Adipose tissue (tissue), 3 donors: ENCODE measurements around the gene MFN2. TPM values are rescaled to one million over a fixed set of nuclear protein-coding genes. Genes with fewer than 3 reads are reported as not detected.
"Not testable (repeated sequence)": the region's sequence is repeated elsewhere in the genome, so short reads cannot be mapped to it uniquely, and the experiment has no call there.

ENCODE experiments used
- H3K27ac ChIP-seq: one replicate; pipeline ENCODE4 v1.5.1; 2013; ENCODE audit warnings: low read depth, low read length
- WGBS, 3 donors: extraction: QIAGEN DNeasy Blood & Tissue Kit; methylation state at CpG; one replicate each; pipeline ENCODE4 v1.1.7; 2013; 5-methylcytosine and 5-hydroxymethylcytosine counted together
- polyA plus RNA-seq, 3 donors: library from polyadenylated mRNA; stranded (reverse); fragments of 200-250 nt; gene quantifications; one replicate each; pipeline ENCODE4 v1.2.3, GENCODE V29; 2013
- donor health status: healthy with polysubstance abuse.
- donor health status: Bipolar disorder and iron deficiency.
- donor health status: healthy.

The MFN2 gene
- polyA plus RNA-seq, 3 donors = 19.0 to 53.3 (median 50.5) TPM

DNA sequence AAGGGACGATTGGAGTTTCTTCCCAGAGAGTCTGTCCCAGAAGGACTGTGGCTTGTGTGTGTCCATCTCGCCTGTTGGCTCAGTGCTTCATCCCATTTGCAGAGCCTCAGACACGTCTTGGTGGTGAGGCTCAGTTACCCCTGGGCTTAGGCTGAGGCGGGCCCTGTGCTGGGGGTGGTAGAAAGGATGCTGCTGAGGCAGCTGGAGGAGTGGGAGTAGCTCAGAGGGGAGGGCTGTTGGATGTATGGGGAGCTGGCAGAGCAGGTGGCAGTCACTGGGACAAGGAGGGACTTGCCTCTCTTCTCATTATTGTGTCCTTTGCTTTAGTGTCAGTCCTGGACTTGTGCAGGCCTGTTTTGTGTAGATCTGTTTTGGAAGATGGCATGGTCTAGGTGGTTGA is 31.8 kb downstream of the MFN2 start:
- no peak overlapping the region for H3K27ac ChIP-seq
- 89 to 96% (median 90%) methylated on average over 4 of the region's 4 CpGs for WGBS, 3 donors

DNA sequence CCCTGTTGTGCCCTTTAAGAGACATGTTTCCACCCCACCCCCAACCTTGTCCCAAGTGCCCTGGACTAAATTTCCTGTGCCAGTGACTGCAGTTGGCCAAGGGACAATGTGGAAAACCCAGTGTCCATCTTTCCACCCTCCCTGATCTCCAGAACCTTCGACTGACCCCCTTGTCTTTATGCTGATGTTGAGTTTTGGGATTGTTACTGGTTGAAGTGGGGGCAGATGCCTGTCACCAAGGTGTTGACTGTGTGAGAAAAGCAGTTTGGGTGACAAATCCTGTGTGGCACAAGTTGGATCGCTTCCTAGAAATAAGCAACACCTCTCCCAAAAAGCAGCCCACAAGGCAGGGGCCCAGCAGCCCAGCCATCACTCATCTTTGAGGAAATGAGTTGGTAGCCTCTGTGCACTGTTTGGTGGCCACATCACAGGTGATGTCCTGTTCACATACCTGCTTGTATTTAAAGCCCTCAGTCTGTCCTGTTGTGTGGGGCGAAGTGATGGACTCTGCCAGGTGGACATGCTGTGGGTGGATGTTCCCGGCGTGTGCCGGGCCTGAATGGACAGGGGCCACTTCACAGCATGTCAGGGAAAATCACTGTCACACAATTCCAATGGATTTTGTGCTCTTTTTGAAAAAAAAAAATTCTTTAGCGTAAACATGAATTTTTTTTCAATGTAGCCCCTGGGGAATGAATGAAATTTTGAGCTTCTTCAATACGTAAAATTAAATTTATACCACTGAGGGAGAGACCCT is 32.5 kb downstream of the MFN2 start:
- WGBS, 3 donors = 84 to 93% (median 92%) methylated on average over 8 of the region's 8 CpGs
- H3K27ac ChIP-seq = no peak overlapping the region

DNA sequence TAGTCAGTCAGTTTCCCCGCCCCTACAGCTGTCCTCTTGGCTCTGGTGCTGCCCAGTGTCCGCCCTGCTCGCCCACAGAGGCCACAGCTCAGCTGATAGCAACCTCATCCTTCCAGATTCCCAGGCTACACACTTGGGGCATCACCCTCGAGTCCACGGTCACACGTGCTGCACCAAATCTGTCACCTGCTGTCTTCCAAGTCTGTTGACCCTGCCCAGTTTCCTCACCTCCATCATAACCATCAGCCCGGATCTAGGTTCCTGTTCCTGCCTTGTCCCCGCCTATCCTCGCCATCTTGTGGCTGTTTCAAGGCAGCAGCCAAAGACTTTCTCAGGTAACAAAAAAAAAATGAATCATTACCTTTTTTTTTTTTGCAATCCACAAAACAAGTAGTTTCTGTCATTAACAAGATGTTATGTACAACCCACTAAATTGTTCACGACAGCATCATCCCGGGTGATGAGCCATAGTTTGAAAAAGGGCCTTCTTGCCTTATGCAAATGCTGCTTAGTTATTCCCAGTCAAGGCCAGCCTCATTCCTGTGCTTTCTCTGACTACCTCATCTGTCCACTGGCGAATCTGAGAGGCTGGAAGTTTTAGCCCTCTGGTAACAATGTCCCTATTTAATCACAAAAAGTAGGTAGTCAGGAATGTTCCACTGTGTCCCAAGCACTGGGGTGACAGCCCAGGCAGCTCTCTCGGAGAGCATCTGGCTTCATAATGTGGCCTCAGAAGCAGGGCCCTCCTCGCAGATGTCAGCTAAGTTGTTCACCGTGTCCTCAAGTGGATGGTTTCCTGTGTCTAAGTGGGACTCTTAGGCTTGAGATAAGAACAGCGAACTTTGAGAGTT is 34.1 kb downstream of the MFN2 start:
- 79 to 85% (median 79%) methylated on average over 16 of the region's 16 CpGs for WGBS, 3 donors
- H3K27ac ChIP-seq = no peak overlapping the region

DNA sequence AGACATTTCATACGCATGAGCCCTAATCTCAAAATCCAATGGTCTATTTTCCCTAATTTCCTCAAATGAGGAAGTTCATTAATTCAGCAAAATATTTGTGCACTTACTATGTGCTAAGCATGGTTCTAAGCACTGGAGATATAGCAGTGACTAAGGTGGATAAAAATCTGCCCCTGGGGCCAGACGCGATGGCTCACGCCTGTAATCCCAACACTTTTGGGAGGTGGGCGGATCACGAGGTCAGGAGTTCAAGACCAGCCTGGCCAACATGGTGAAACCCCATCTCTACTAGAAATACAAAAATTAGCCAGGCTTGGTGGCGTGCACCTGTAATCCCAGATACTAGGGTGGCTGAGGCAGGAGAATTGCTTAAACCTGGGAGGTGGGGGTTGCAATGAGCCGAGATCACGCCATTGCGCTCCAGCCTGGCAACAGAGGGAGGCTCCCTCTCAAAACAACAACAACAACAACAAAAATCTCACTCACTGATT is 34.8 kb downstream of the MFN2 start:
- no peak overlapping the region for H3K27ac ChIP-seq
- 93 to 94% (median 93%) methylated on average over 10 of the region's 10 CpGs for WGBS, 3 donors

DNA sequence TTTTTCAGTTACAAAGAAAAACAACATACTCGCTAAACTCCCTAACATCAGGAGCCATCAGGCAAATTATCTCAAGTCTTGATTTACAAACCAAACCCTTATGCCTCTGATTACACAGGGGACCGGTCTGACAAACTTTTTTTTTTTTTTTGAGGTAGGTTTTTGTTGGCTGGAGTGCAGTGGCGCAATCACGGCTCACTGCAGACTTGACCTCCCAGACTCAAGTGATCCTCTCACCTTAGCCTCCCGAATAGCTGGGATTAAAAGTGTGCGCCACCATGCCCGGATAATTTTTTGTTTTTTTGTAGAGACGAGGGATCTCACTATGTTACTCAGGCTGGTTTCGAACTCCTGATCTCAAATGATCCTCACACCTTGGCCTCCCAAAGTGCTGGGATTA is 35.3 kb downstream of the MFN2 start:
- 85 to 95% (median 87%) methylated on average over 9 of the region's 9 CpGs for WGBS, 3 donors
- no peak overlapping the region for H3K27ac ChIP-seq

DNA sequence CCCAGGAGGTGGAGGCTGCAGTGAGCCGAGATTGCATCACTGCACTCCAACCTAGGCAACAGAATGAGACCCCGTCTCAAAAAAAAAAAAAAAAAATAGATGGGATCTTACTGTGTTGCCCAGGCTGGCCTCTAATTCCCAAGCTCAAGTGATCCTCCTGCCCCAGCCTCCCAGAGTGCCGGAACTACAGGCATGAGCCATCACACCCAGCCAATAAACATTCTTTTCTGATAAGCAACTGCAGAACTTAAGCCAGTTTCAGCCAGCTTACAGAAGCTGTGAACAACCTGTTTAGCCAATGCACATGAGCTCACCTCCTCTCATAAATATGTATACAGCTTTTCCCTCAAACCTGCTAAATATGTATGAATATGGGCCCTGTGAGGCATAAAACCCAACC is 35.9 kb downstream of the MFN2 start:
- 84 to 98% (median 97%) methylated on average over 3 of the region's 3 CpGs for WGBS, 3 donors
- no peak overlapping the region for H3K27ac ChIP-seq

DNA sequence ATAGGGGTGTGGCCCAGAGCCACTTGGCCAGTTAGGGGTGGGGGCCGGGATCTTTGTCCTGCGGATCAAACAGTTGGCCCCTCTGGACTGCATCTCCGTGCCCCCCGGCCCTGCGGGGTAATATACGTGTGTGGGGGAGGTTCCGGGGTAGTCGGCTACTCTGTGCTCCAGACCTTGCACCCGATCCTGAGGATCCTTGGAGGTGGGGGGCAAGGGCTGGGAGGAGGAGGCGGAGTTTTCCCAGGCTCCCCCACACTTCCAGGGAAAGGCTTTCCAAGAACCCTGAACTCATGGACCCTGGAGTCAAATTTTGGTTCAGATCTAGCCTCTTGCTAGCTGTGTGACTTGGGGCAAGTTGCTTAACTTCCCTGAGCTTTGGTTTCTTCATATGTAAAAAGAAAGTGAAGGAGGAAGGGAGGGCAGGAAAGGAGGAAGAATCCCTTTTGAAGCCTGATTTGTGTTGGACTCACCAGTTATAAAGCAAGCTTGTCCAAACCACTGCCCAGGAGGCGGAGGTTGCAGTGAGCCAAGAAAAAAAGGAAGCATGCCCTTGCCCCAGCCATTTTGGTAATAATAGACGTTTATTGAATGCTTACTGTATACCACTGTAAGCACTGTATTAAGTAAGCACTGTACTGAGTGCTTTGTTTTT is 39.7 kb downstream of the MFN2 start:
- H3K27ac ChIP-seq = no peak overlapping the region
- WGBS, 3 donors = 5 to 11% (median 7%) methylated on average over 12 of the region's 12 CpGs

DNA sequence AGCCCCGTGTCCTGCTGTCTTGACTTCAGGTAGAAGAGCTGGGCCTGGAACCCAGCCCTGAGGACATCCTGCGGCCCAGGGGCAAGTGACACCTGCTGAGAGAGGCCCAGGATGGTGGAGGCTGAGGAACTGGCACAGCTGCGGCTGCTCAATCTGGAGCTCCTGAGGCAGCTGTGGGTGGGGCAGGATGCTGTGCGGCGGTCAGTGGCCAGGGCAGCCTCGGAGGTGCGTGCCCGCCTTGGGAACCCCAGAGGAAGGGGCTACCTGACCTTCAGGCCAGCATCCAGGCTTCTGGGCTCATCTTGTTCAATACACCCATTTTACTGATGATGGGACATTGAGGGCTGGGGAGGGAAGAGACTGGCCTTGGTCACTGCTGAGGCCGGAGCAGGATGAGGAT is 41.4 kb downstream of the MFN2 start:
- WGBS, 3 donors = 91 to 93% (median 93%) methylated on average over 8 to 9 of the region's 9 CpGs
- no peak overlapping the region for H3K27ac ChIP-seq

DNA sequence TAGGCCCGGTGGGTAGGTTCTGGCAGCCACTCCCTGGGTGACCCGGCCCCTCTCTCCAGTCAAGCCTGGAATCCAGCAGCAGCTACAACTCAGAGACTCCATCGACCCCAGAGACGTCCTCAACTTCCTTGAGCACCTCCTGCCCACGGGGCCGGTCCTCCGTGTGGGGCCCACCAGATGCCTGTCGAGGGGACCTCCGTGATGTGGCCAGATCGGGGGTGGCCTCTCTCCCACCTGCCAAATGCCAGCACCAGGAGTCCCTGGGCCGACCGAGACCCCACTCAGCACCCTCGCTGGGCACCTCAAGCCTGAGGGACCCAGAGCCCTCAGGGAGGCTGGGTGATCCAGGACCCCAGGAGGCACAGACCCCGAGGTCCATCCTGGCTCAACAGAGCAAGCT is 41.8 kb downstream of the MFN2 start:
- H3K27ac ChIP-seq = no peak overlapping the region
- 92 to 95% (median 94%) methylated on average over 13 to 14 of the region's 14 CpGs for WGBS, 3 donors

DNA sequence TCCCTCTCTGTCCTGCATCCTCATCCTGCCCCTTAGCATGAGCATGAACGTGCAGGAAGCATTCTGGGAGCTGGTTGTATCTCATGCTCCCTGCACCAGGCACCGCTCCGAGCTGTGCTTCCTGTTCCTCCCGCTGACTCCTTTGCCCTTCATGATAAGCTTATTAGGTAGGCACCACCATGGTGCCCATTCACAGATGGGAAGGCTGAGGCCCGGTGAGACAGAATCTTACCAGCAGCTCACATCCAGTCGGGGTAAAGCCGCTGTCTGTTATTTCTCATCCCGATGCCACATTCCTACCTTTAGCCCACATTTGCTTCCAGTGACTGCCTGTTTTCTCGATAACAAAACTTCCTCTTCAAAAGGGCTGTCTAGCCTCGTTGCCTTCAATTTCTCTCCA is 46.3 kb downstream of the MFN2 start:
- no peak overlapping the region for H3K27ac ChIP-seq
- 75 to 86% (median 82%) methylated on average over 10 of the region's 10 CpGs for WGBS, 3 donors

DNA sequence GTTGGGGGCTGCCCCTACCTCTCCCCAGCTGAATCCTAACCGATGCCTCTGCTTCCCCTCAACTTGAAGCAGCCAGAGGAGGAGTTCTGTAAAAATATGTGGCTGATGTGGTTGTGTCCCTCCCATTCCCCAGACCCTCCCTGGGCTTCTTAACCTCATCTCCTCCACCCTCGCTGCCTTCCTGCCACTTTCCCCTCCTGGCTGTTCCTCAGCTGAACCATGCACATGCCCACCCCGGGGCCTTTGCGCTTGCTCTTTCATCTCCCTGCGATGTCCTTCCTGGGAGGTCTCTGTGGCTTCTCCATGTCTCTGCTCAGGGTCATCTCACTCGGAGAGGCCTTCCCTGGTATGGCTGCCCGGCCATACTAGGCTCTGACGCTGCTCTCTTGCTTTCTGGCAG is 48.0 kb downstream of the MFN2 start:
- 87 to 97% (median 94%) methylated on average over 8 of the region's 8 CpGs for WGBS, 3 donors

DNA sequence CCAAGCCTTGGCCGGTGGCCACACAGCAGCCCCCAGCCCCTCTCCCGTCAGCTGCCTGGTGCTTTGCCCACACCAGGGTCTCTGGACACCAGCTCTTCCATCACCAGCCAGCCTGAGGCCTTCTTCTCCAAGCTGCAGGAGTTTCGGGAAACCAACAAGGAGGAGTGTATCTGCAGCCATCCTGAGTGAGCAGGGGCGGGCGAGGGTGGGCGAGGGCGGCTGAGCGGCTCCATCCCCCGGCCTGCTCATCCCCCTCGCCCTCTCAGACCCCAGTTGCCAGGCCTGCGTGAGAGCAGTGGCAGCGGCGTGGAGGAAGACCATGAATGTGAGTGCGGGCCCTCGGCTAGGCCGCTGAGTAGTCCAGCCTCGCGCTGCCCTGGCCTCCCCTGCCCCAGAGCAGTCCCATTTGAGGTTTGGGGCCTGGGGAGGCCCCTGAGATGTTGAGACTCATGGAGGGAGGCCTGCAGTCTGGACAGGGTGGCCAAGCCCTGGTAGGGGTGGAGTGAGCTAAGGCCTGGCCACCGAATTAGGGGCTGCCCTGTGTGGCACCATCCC is 48.8 kb downstream of the MFN2 start:
- 95% methylated on average over 17 to 19 of the region's 19 CpGs for WGBS, 3 donors
- no peak overlapping the region for H3K27ac ChIP-seq

More for the DNA sequence above, 48.0 kb downstream of the MFN2 start:
- H3K27ac ChIP-seq = no peak overlapping the region

DNA sequence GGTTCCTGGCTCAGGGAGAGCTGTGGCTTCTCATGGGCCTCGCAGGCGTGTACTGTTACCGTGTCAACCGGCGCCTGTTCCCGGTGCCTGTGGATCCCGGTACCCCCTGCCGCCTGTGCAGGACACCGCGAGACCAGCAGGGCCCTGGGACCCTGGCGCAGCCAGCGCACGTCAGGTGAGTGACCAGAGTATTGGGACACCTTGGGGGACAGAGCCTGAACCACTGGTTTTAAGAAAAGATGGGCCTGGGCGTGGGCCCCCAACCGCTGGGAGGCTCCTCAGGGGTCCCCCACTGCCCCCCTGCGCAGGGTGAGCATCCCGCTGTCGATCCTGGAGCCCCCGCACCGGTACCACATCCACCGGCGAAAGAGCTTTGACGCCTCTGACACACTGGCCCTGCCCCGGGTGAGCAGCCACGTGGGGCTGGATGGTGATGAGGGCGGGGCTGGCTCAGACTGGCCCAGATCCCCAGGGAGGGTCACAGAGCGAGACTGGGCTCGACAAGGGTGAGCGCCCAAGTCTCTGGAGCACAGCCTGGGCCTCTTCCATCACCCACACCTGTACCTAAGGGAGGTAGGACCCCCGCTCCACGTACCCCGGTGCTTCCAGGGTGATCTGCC is 49.6 kb downstream of the MFN2 start:
- 91 to 93% (median 91%) methylated on average over 32 of the region's 32 CpGs for WGBS, 3 donors
- no peak overlapping the region for H3K27ac ChIP-seq

DNA sequence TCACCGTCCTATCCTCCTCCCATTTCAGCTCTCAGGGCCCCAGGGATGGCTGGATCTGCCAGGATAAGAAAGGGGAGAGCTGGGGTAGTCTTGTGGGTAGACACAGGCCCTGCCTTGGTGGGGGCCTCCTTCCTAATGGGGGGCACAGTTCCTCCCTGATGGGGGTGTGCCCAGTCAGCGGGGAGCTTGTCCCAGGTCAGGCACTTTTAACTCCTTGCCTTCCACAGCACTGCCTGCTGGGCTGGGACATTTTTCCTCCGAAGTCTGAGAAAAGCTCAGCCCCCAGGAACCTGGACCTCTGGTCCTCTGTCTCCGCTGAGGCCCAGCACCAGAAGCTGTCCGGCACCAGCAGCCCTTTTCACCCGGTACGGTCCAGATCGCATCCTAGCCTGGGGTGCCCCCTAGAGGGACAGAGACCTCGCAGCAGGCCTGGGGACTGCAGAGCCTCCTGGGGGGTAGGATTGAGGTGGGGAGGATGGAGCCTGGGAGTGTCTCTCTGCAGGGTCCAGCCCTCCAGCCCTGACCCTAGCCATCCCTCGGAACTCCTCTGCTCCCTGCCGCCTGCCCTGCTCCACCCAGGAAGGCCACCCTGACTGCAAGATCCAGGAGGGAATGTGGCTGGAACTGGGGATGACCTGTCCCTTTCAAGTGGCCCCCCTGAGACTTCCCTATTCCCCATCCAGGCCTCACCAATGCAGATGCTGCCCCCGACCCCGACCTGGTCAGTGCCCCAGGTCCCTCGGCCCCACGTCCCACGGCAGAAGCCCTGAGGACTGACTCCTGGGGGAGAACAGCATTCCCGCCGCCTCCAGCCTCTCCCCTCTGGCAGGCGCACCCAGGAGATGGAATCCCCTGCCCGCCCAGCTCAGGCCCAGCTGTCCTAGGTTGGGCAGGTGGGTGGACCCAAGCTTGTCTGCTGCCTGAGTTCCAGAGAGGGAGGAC is 51.1 kb downstream of the MFN2 start:
- 75 to 82% (median 76%) methylated on average over 18 to 20 of the region's 20 CpGs for WGBS, 3 donors

DNA sequence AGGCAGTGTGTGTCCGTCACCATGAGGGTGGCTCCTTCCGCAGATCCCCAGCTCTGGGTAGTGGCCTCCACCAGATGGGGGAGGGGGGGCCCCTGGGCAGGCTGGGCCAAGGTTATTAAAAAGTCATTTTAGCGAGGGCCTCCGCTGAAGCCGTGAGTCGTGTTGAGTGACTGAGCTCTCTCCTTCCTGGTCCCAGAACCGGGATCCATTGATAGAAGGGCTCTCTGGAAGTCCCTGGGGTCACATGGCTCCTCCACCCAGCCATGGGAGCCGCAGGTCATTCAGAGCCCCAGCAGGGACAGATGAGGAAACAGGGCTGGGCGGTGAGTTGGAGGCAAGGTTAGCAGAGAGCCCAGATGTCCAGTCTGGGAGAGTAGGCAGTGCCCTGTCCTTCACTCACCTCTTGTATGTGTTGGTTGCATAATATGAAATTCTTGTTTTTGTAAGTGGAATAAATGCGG is 51.9 kb downstream of the MFN2 start:
- WGBS, 3 donors = 81 to 83% (median 82%) methylated on average over 10 of the region's 10 CpGs
- H3K27ac ChIP-seq = no peak overlapping the region

More for the DNA sequence above, 51.1 kb downstream of the MFN2 start:
- H3K27ac ChIP-seq = no peak overlapping the region

DNA sequence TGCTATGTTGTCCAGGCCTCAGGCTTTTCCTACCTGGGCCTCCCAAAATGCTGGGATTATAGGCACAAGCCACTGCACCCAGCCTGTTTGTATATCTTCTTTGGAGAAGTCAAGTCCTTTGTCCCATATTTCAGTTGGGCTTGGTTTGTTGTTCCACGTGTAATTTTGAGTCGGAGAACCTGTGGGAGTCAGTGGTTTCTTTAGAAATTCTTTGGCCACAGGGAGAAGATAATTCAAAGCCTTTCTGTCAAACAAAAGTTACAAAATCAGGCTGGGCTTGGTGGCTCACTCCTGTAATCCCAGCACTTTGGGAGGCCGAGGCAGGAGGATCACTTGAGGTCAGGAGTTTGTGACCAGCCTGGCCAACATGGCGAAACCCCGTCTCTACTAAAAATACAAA is 53.2 kb downstream of the MFN2 start:
- H3K27ac ChIP-seq = not testable (repeated sequence)
- 58 to 88% (median 59%) methylated on average over 5 of the region's 5 CpGs for whole genome bisulfite sequencing, 3 donors

DNA sequence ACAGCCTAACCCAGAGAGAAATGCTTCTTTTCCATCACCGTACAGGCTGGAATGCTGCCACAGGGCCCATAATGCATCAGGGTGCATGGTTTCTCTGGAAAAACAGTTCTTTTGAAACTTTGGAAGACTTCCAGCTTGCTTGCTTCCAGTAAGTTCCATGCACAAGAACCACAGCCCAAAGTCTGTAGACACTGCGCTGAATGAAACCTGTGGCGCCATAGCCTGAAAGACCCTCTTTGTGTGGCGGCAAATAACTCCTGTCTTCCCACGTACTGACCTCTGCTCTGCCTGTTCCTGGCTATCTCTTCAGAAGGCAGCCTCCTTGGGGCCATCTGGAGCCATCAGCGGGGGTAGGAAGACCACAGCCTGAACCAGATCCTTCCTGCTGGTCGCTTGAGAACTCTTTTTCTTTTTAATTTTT is 54.1 kb downstream of the MFN2 start:
- H3K27ac ChIP-seq = no peak overlapping the region
- 40 to 66% (median 46%) methylated on average over 7 of the region's 7 CpGs for WGBS, 3 donors
